Keratinocyte (primary cell): ENCODE results near the gene NPPC. TPM values are rescaled to one million over a fixed set of nuclear protein-coding genes. Genes with fewer than 3 reads are reported as not detected.

Experiments
- DNase-seq: peaks from one replicate; pipeline ENCODE4 v3.0.0-alpha.2; 2011; ENCODE audit warnings: low read depth, missing footprints, low spot score
- FAIRE-seq: peaks from 2 replicates; lab custom pipeline; 2011; peaks lifted over from hg19 to GRCh38; lab: Jason Lieb, UNC
- H2AFZ ChIP-seq: 2 replicates; pipeline ENCODE4 v1.6.0; 2012; ENCODE audit warnings: low read length, control low read depth, inconsistent platforms; ENCODE audit not compliant: control insufficient read depth
- H3K27ac ChIP-seq: 2 replicates; pipeline ENCODE4 v1.5.1; 2011; ENCODE audit warnings: low read length; ENCODE audit not compliant: control insufficient read depth, insufficient read depth
- H3K27me3 ChIP-seq: 3 replicates; pipeline ENCODE4 v1.6.0; 2011; ENCODE audit warnings: low read length; ENCODE audit not compliant: control insufficient read depth, insufficient read depth; ENCODE audit errors: extremely low read depth
- H3K36me3 ChIP-seq, 2 experiments: 2 replicates in 1 of 2; 3 replicates in 1 of 2; pipeline ENCODE4 v1.5.1; 2011; ENCODE audit warnings: low read length in 2 of 2, mild to moderate bottlenecking in 1 of 2; ENCODE audit not compliant: control insufficient read depth in 2 of 2, insufficient read depth in 2 of 2; ENCODE audit errors: extremely low read depth in 1 of 2
- H3K4me1 ChIP-seq: 3 replicates; pipeline ENCODE4 v1.5.1; 2011; ENCODE audit warnings: low read length; ENCODE audit not compliant: control insufficient read depth, insufficient read depth; ENCODE audit errors: extremely low read depth
- H3K4me2 ChIP-seq: 3 replicates; pipeline ENCODE4 v1.6.0; 2011; ENCODE audit warnings: low read depth, low read length; ENCODE audit not compliant: control insufficient read depth, insufficient read depth; ENCODE audit errors: extremely low read depth
- H3K4me3 ChIP-seq, 3 experiments: fragments of 200-600 bp in 1 of 3; sonication (generic) in 1 of 3; 2 replicates in 2 of 3; 3 replicates in 1 of 3; pipeline ENCODE4 v1.5.1; 2011 to 2016; ENCODE audit warnings: low read length in 3 of 3, mild to moderate bottlenecking in 3 of 3, control low read depth in 2 of 3, inconsistent platforms in 1 of 3, low read depth in 1 of 3, mixed read lengths in 1 of 3, mixed run types in 1 of 3, moderate library complexity in 1 of 3; ENCODE audit not compliant: control insufficient read depth in 2 of 3, insufficient read depth in 2 of 3; ENCODE audit errors: extremely low read depth in 1 of 3
- H3K79me2 ChIP-seq: 2 replicates; pipeline ENCODE4 v1.6.0; 2012; ENCODE audit warnings: low read length; ENCODE audit not compliant: control insufficient read depth, insufficient read depth
- H3K9ac ChIP-seq: 3 replicates; pipeline ENCODE4 v1.6.0; 2011; ENCODE audit warnings: low read length; ENCODE audit not compliant: control insufficient read depth, insufficient read depth; ENCODE audit errors: extremely low read depth
- H3K9me1 ChIP-seq: 3 replicates; pipeline ENCODE4 v1.6.0; 2011; ENCODE audit warnings: low read length; ENCODE audit not compliant: control insufficient read depth, insufficient read depth; ENCODE audit errors: extremely low read depth
- H3K9me3 ChIP-seq: 2 replicates; pipeline ENCODE4 v1.5.1; 2012; ENCODE audit warnings: low read depth, low read length; ENCODE audit not compliant: control insufficient read depth
- H4K20me1 ChIP-seq: 3 replicates; pipeline ENCODE4 v1.6.0; 2011; ENCODE audit warnings: low read length; ENCODE audit not compliant: control insufficient read depth, insufficient read depth; ENCODE audit errors: extremely low read depth
- CTCF ChIP-seq, 3 experiments: IDR thresholded peaks in 1 of 3; conservative IDR thresholded peaks in 1 of 3; optimal IDR thresholded peaks in 1 of 3; 2 replicates in 2 of 3; 3 replicates in 1 of 3; pipeline versions ENCODE3 to v1.5.1; 2011; ENCODE audit warnings: low read length in 3 of 3, mild to moderate bottlenecking in 3 of 3, moderate library complexity in 2 of 3, control low read depth in 1 of 3, inconsistent platforms in 1 of 3; ENCODE audit not compliant: insufficient read depth in 2 of 3; ENCODE audit errors: extremely low read depth in 1 of 3
- EZH2 ChIP-seq: IDR thresholded peaks from one replicate; pipeline ENCODE4 v1.6.1; 2012; ENCODE audit warnings: inconsistent platforms, mild to moderate bottlenecking, low read length, moderate library complexity
- dilution Hi-C: fragments of 300-500 bp; cut with MboI; formaldehyde crosslinking; loops from one replicate; pipeline ENCODE4 v1.7.0; 2020; ENCODE audit warnings: low sequenced_read_pairs; ENCODE audit not compliant: extremely low pct_ligation_motif_present
- polyA plus RNA-seq, 5 experiments: library from polyadenylated mRNA; depleted of rRNA in 3 of 5; stranded (reverse) in 3 of 5; stranded (forward) in 1 of 5; unstranded in 1 of 5; fragments of >200 nt; gene quantifications; 1 replicate in 1 of 5; 2 replicates in 3 of 5; 3 replicates in 1 of 5; pipeline versions ENCODE4 v1.2.1 to v1.2.3, GENCODE V29; 2011 to 2012; ENCODE audit warnings: missing spikeins in 2 of 5, low read depth in 1 of 5, low replicate concordance in 1 of 5

The NPPC gene
- polyA plus RNA-seq, 1 donor (not counting 4 experiments of a cell fraction or from before 2014, with no cell fraction given), result not detected

- H3K4me3 ChIP-seq, result no peak overlapping the region
- H3K4me1 ChIP-seq, result peaks cover 13% of the 10 kb centered on the region
- H3K27me3 ChIP-seq, result peaks cover 66% of the 10 kb centered on the region
- dilution Hi-C loops, result no loop called here
- no peaks in the 10 kb centered on the region for H3K9me3 ChIP-seq
- no peaks in the 10 kb centered on the region for H3K79me2 ChIP-seq
- H2AFZ ChIP-seq, result no peak overlapping the region
- H3K4me2 ChIP-seq, result no peak overlapping the region
- no peak overlapping the region for H3K27ac ChIP-seq
- TF ChIP-seq EZH2, result no peak
- TF ChIP-seq CTCF (optimal IDR thresholded peaks at IDR 0.05 in 1 of 3, IDR thresholded peaks at IDR 0.05 in 1 of 3, conservative IDR thresholded peaks at IDR 0.05 in 1 of 3; ENCODE audit: extremely low read depth in 1 of 3, insufficient read depth in 2 of 3, low read length in 3 of 3), result peak in 1 of 3 experiments; percentile 10
- no peaks in the 10 kb centered on the region for H3K9me1 ChIP-seq
- DNase-seq, result no peak
- no peaks in the 10 kb centered on the region for H3K36me3 ChIP-seq
- no peaks in the 10 kb centered on the region for H4K20me1 ChIP-seq
- no peak overlapping the region for H3K9ac ChIP-seq
- FAIRE-seq, result no peak
These were observed 2.3 kb upstream of the NPPC start for GRCh38 chr2:231928481-231928880.

DNA sequence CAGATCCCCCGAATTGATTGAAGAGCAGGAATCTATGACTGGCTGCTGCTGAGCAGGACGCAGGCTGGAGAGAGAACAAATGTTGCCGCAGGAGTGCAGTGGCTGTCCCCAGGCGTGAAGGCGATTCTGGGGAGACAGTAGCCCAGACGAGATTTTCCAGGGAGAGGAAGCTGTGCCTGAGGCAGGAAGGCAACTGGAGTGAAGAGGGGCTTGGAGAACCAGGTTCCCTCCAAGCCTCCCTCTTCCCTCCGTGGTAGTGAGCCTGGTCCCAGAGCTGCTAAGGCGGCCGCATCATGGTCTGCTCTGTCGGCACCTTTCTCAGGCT, 1.3 kb upstream of the NPPC start:
- H3K36me3 ChIP-seq, result no peaks in the 10 kb centered on the region
- dilution Hi-C loops, result no loop called here
- DNase-seq (no peak), FAIRE-seq (no peak)
- H3K27me3 ChIP-seq, result peaks cover 69% of the 10 kb centered on the region
- H4K20me1 ChIP-seq, result no peaks in the 10 kb centered on the region
- H3K9me3 ChIP-seq, result no peaks in the 10 kb centered on the region
- no peaks in the 10 kb centered on the region for H3K79me2 ChIP-seq
- H3K4me3 ChIP-seq, result no peak overlapping the region
- H3K4me1 ChIP-seq, result peaks cover 13% of the 10 kb centered on the region
- no peaks in the 10 kb centered on the region for H3K9me1 ChIP-seq
- H2AFZ ChIP-seq, result no peak overlapping the region
- no peak overlapping the region for H3K4me2 ChIP-seq
- TF ChIP-seq CTCF (optimal IDR thresholded peaks at IDR 0.05 in 1 of 3, IDR thresholded peaks at IDR 0.05 in 1 of 3, conservative IDR thresholded peaks at IDR 0.05 in 1 of 3; ENCODE audit: extremely low read depth in 1 of 3, insufficient read depth in 2 of 3, low read length in 3 of 3) (no peak), EZH2 (no peak)
- H3K9ac ChIP-seq, result no peak overlapping the region
- no peak overlapping the region for H3K27ac ChIP-seq
